ENCODE data around the gene TLE7.

TLE7 gene

DNA sequence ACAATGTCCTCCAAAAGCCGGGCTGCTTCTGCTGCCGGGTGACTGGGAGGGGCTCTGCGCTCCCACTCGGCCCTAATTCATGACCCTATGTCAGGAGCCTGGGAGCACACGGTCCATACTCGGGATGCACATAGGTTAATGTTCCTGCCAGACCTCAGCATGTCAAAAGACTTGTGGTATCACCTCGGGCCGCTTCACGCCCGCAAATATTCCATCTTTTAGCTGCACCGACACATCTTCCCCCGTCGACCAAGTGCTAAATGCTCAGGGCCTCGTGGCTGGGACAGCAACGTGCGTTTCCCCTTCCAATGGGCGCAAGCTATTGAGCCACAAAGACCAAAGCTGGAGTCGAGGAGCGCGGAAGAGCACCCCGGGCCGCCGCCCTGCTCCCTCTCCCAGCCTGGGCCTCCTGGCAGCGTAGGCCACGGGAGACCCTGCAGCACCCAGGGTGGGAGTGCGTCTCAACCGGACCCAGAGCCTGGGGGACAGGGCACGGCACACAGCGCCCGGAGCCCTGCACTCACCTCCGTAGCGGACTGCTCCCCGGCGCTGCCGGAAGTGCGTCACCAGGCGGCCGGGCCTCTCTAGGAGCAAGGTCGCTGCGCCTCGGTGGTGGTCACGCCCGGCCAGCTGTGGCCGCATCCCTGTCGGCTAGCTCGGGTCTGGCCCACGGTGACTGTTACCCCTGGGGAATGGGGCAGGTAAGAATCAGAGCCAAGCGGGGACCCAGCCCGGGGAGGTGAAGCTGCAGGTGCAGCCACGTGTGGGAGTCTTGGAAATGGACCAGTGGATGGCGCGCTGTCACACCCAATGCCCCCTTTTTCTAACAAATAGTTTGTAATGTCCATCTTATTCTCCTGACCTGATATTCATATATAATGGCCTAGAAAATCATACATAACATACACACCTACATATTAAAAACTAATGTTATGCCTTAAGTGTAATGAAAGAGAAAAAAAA lies 20.1 kb upstream of the TLE7 start, which contains the start of gene ZNF23 (continued):
- TF ChIP-seq, protein P1, sequence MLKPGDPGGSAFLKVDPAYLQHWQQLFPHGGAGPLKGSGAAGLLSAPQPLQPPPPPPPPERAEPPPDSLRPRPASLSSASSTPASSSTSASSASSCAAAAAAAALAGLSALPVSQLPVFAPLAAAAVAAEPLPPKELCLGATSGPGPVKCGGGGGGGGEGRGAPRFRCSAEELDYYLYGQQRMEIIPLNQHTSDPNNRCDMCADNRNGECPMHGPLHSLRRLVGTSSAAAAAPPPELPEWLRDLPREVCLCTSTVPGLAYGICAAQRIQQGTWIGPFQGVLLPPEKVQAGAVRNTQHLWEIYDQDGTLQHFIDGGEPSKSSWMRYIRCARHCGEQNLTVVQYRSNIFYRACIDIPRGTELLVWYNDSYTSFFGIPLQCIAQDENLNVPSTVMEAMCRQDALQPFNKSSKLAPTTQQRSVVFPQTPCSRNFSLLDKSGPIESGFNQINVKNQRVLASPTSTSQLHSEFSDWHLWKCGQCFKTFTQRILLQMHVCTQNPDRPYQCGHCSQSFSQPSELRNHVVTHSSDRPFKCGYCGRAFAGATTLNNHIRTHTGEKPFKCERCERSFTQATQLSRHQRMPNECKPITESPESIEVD (tag by site-specific recombination; IDR thresholded peaks at IDR 0.05): no peak
- TF ChIP-seq ZNF514 (tag by site-specific recombination; IDR thresholded peaks at IDR 0.05): no peak
- TF ChIP-seq SP2 (tag by site-specific recombination; IDR thresholded peaks at IDR 0.05): peak; percentile 75
- no peak for TF ChIP-seq ZFP69B (tag by site-specific recombination; IDR thresholded peaks at IDR 0.05)
- 0 out of 2 replicates have a peak, but pooled peaks have one; percentile 56 for TF ChIP-seq ZNF2 (tag by site-specific recombination; IDR thresholded peaks at IDR 0.05)
- no peak for TF ChIP-seq IKZF3 (tag by site-specific recombination; IDR thresholded peaks at IDR 0.05)
- no peak for TF ChIP-seq ZNF302 (tag by site-specific recombination; IDR thresholded peaks at IDR 0.05; ENCODE audit: low read depth)
- TF ChIP-seq ZNF530 (tag by site-specific recombination; IDR thresholded peaks at IDR 0.05; ENCODE audit: low read depth): no peak
- TF ChIP-seq ZNF311 (tag by site-specific recombination; IDR thresholded peaks at IDR 0.05; ENCODE audit: borderline replicate concordance): no peak
- no peak for TF ChIP-seq HOXA7 (CRISPR knock-in tag; IDR thresholded peaks at IDR 0.05; ENCODE audit: borderline replicate concordance)
- TF ChIP-seq WT1 (tag by site-specific recombination; IDR thresholded peaks at IDR 0.05): 0 out of 2 replicates have a peak, but pooled peaks have one; percentile 19
- peak; percentile 96 for TF ChIP-seq ZBTB20 (tag by site-specific recombination; IDR thresholded peaks at IDR 0.05)
- no peak for TF ChIP-seq KLF10 (tag by site-specific recombination; IDR thresholded peaks at IDR 0.05)
- TF ChIP-seq, protein P2, sequence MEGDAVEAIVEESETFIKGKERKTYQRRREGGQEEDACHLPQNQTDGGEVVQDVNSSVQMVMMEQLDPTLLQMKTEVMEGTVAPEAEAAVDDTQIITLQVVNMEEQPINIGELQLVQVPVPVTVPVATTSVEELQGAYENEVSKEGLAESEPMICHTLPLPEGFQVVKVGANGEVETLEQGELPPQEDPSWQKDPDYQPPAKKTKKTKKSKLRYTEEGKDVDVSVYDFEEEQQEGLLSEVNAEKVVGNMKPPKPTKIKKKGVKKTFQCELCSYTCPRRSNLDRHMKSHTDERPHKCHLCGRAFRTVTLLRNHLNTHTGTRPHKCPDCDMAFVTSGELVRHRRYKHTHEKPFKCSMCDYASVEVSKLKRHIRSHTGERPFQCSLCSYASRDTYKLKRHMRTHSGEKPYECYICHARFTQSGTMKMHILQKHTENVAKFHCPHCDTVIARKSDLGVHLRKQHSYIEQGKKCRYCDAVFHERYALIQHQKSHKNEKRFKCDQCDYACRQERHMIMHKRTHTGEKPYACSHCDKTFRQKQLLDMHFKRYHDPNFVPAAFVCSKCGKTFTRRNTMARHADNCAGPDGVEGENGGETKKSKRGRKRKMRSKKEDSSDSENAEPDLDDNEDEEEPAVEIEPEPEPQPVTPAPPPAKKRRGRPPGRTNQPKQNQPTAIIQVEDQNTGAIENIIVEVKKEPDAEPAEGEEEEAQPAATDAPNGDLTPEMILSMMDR (tag by site-specific recombination; IDR thresholded peaks at IDR 0.05): peak; percentile 55
- TF ChIP-seq ZBTB26 (tag by site-specific recombination; optimal IDR thresholded peaks at IDR 0.05): peak; percentile 19
- peak; percentile 60 for TF ChIP-seq ZNF341 (tag by site-specific recombination; IDR thresholded peaks at IDR 0.05; ENCODE audit: low read depth)
- TF ChIP-seq ZNF621 (tag by site-specific recombination; IDR thresholded peaks at IDR 0.05): no peak
- TF ChIP-seq ZNF354C (tag by site-specific recombination; IDR thresholded peaks at IDR 0.05; ENCODE audit: borderline replicate concordance, low read depth): no peak
- no peak for TF ChIP-seq ZNF133 (tag by site-specific recombination; IDR thresholded peaks at IDR 0.05)
- TF ChIP-seq ZSCAN23 (tag by site-specific recombination; IDR thresholded peaks at IDR 0.05): no peak
- TF ChIP-seq GLIS2 (tag by site-specific recombination; IDR thresholded peaks at IDR 0.05): peak; percentile 54
- TF ChIP-seq ATF2 (tag by site-specific recombination; IDR thresholded peaks at IDR 0.05; ENCODE audit: low read depth): no peak
- TF ChIP-seq ZIC2 (tag by site-specific recombination; IDR thresholded peaks at IDR 0.05): 0 out of 2 replicates have a peak, but pooled peaks have one; percentile 16
- TF ChIP-seq PRDM4 (tag by site-specific recombination; IDR thresholded peaks at IDR 0.05): no peak
- no peak for TF ChIP-seq GLI4 (tag by site-specific recombination; IDR thresholded peaks at IDR 0.05)
- no peak for TF ChIP-seq ZNF184 (tag by site-specific recombination; IDR thresholded peaks at IDR 0.05)
- 0 out of 2 replicates have a peak, but pooled peaks have one; percentile 37 for TF ChIP-seq ZNF324 (tag by site-specific recombination; IDR thresholded peaks at IDR 0.05)
- TF ChIP-seq ZNF626 (tag by site-specific recombination; IDR thresholded peaks at IDR 0.05): no peak
- no peak for TF ChIP-seq ZNF132 (tag by site-specific recombination; IDR thresholded peaks at IDR 0.05; ENCODE audit: borderline replicate concordance)

Data from HEK293 (cell line).